ENCODE measurements around the gene ARMC6. TPM values are rescaled to one million over a fixed set of nuclear protein-coding genes. Genes with fewer than 3 reads are reported as not detected.

The ARMC6 gene
- total and polyA plus RNA-seq, 2 experiments from 2014 or later, result 26.4 to 30.8 TPM

DNA sequence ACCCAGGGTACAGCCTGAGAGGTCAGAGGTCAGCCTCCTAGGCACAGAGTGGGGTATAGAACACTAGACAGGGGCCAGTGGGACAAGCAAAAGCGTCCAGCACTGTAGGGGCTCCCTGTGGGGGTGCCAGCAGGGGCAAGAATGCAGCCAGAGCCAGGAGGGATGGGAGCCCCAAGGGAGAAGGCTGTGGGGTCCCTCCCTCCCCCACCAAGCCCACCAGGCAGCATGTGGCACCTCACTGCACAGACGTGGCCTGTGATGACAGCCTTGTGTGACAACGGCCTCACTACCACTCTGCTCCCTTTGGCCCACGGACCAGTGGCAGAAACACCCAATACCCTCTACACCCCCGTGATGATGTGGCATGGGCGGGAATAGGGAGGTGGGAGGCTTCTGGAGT is 10.1 kb downstream of the ARMC6 start:
- TF ChIP-seq, protein P1, sequence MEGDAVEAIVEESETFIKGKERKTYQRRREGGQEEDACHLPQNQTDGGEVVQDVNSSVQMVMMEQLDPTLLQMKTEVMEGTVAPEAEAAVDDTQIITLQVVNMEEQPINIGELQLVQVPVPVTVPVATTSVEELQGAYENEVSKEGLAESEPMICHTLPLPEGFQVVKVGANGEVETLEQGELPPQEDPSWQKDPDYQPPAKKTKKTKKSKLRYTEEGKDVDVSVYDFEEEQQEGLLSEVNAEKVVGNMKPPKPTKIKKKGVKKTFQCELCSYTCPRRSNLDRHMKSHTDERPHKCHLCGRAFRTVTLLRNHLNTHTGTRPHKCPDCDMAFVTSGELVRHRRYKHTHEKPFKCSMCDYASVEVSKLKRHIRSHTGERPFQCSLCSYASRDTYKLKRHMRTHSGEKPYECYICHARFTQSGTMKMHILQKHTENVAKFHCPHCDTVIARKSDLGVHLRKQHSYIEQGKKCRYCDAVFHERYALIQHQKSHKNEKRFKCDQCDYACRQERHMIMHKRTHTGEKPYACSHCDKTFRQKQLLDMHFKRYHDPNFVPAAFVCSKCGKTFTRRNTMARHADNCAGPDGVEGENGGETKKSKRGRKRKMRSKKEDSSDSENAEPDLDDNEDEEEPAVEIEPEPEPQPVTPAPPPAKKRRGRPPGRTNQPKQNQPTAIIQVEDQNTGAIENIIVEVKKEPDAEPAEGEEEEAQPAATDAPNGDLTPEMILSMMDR (IDR thresholded peaks at IDR 0.05; ENCODE audit: poor library complexity), result no peak
- TF ChIP-seq EZH2phosphoT487 (IDR thresholded peaks at IDR 0.05; ENCODE audit: low read depth, severe bottlenecking, unreplicated experiment) (no peak), EZH2 (IDR thresholded peaks at IDR 0.05; ENCODE audit: borderline replicate concordance) (no peak)

DNA sequence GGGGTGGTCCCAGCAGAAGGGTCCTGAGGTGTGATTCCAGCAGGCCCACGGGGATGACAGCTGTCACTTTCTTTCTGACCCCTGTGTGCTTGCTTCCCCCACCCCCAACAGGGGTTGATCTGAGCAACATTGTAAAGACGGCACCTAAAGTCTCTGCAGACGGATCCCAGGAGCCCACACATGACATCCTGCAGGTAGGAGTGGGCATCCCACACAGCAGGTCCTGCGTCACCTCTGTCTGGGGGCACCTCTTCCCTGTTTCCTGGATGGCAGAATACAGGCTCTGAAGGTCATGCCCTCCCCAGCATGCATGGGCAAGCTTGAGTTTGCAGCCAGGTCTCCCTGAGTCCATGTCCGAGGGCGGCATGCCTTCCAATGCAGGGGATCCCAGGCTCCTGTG is 10.5 kb downstream of the ARMC6 start:
- TF ChIP-seq, protein P1 (IDR thresholded peaks at IDR 0.05; ENCODE audit: poor library complexity), result no peak
- no peak for TF ChIP-seq EZH2phosphoT487 (IDR thresholded peaks at IDR 0.05; ENCODE audit: low read depth, severe bottlenecking, unreplicated experiment)
- no peak for TF ChIP-seq EZH2 (IDR thresholded peaks at IDR 0.05; ENCODE audit: borderline replicate concordance)
- H3K27ac ChIP-seq, result no peak overlapping the region
- no peak overlapping the region for H3K4me2 ChIP-seq
- no peaks in the 10 kb centered on the region for H3K9me2 ChIP-seq (replicated peaks; ENCODE audit: insufficient read depth)
- 98% methylated on average over 6 of the region's 6 CpGs for whole genome bisulfite sequencing (ENCODE audit: low lambda C conversion rate, missing lambda C conversion rate)
- DNase-seq (ENCODE audit: low spot score), result no peak
- H4K20me1 ChIP-seq (ENCODE audit: insufficient read depth, poor library complexity, severe bottlenecking), result peaks cover 3% of the 10 kb centered on the region
- H3K4me1 ChIP-seq (ENCODE audit: insufficient read depth), result no peaks in the 10 kb centered on the region
- no peak overlapping the region for H2AFZ ChIP-seq
- H3K4me3 ChIP-seq, result no peak overlapping the region
- H3K36me3 ChIP-seq (replicated peaks; ENCODE audit: insufficient read depth, low read depth), result no peaks in the 10 kb centered on the region
- H3K9me3 ChIP-seq (ENCODE audit: low read depth), result no peaks in the 10 kb centered on the region
- H3K79me2 ChIP-seq, result peaks cover 34% of the 10 kb centered on the region
- H3K27me3 ChIP-seq, result no peaks in the 10 kb centered on the region

More for the DNA sequence above, 10.1 kb downstream of the ARMC6 start:
- Histone ChIP-seq H3K36me3 (replicated peaks; ENCODE audit: insufficient read depth, low read depth) (no peaks in the 10 kb centered on the region), H3K27me3 (no peaks in the 10 kb centered on the region), H3K4me3 (no peak overlapping the region), H3K9me2 (replicated peaks; ENCODE audit: insufficient read depth) (no peaks in the 10 kb centered on the region), H3K4me1 (ENCODE audit: insufficient read depth) (no peaks in the 10 kb centered on the region), H3K9me3 (ENCODE audit: low read depth) (no peaks in the 10 kb centered on the region), H3K4me2 (no peak overlapping the region), H2AFZ (no peak overlapping the region), H4K20me1 (ENCODE audit: insufficient read depth, poor library complexity, severe bottlenecking) (peaks cover 3% of the 10 kb centered on the region), H3K79me2 (peaks cover 38% of the 10 kb centered on the region), H3K27ac (no peak overlapping the region)
- DNase-seq (ENCODE audit: low spot score), result no peak
- 89% methylated on average over 6 of the region's 6 CpGs for WGBS (ENCODE audit: low lambda C conversion rate, missing lambda C conversion rate)

DNA sequence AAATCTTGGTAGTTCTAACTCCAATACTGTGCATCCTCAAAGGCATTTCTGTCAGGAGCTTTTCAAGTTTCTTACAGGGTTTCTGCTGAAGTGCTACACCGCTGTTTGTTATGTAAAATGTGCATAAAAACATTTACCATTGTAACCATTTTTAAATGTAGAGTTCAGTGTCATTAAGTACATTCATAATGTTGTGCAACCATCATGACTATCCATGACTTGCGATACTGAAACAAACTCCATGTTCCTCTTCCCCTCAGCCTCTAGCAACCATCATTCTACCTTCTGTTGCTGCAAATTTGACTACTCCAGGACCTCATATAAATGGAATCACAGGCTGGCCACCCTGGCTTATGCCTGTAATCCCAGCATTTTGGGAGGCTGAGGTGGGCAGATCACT is 16.0 kb downstream of the ARMC6 start:
- Histone ChIP-seq H3K27ac (no peak overlapping the region), H3K36me3 (replicated peaks; ENCODE audit: insufficient read depth, low read depth) (no peaks in the 10 kb centered on the region), H3K4me1 (ENCODE audit: insufficient read depth) (no peaks in the 10 kb centered on the region), H3K4me3 (no peak overlapping the region), H3K9me3 (ENCODE audit: low read depth) (no peaks in the 10 kb centered on the region), H3K79me2 (no peaks in the 10 kb centered on the region), H4K20me1 (ENCODE audit: insufficient read depth, poor library complexity, severe bottlenecking) (no peaks in the 10 kb centered on the region), H3K4me2 (no peak overlapping the region), H3K9me2 (replicated peaks; ENCODE audit: insufficient read depth) (no peaks in the 10 kb centered on the region), H2AFZ (no peak overlapping the region), H3K27me3 (no peaks in the 10 kb centered on the region)
- DNase-seq (ENCODE audit: low spot score), result no peak
- TF ChIP-seq EZH2phosphoT487 (IDR thresholded peaks at IDR 0.05; ENCODE audit: low read depth, severe bottlenecking, unreplicated experiment), result no peak
- 99% methylated on average over 2 of the region's 2 CpGs for WGBS (ENCODE audit: low lambda C conversion rate, missing lambda C conversion rate)

DNA sequence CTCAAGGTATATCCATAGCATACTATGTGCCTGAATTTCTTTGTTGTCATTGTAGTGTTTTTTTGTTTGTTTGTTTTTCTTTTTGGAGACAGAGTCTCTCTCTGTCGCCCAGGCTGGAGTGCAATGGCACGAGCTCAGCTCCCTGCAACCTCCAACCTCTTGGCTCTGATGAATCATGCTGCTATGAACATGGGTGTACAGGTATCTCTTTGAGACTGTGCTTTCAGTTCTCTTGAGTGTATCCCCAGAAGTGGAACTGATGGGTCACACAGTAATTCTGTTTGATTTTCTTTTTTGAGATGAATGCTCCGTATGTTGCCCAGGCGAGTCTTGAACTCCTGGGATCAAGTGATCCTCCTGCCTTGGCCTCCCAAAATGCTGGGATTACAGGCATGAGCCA is 16.7 kb downstream of the ARMC6 start:
- no peaks in the 10 kb centered on the region for H3K36me3 ChIP-seq (replicated peaks; ENCODE audit: insufficient read depth, low read depth)
- no peak overlapping the region for H3K27ac ChIP-seq
- H3K4me3 ChIP-seq, result no peak overlapping the region
- no peak overlapping the region for H2AFZ ChIP-seq
- H4K20me1 ChIP-seq (ENCODE audit: insufficient read depth, poor library complexity, severe bottlenecking), result no peaks in the 10 kb centered on the region
- no peaks in the 10 kb centered on the region for H3K9me3 ChIP-seq (ENCODE audit: low read depth)
- H3K9me2 ChIP-seq (replicated peaks; ENCODE audit: insufficient read depth), result no peaks in the 10 kb centered on the region
- DNase-seq (ENCODE audit: low spot score), result no peak
- no peaks in the 10 kb centered on the region for H3K4me1 ChIP-seq (ENCODE audit: insufficient read depth)
- no peaks in the 10 kb centered on the region for H3K27me3 ChIP-seq
- 95% methylated on average over 4 of the region's 4 CpGs for WGBS (ENCODE audit: low lambda C conversion rate, missing lambda C conversion rate)
- TF ChIP-seq EZH2phosphoT487 (IDR thresholded peaks at IDR 0.05; ENCODE audit: low read depth, severe bottlenecking, unreplicated experiment), result no peak
- TF ChIP-seq, protein P1 (IDR thresholded peaks at IDR 0.05; ENCODE audit: poor library complexity), result no peak
- H3K79me2 ChIP-seq, result no peaks in the 10 kb centered on the region
- no peak overlapping the region for H3K4me2 ChIP-seq
